HEK293 (cell line): ENCODE results near the gene PRDM10.

Experiments used
- AEBP2 ChIP-seq: fragments of 450-650 bp; formaldehyde crosslinking; IDR thresholded peaks from 2 replicates; pipeline ENCODE4 v1.5.1; 2016; ENCODE audit warnings: missing biosample characterization, missing genetic modification characterization, borderline replicate concordance
- CTCF ChIP-seq: fragments of 450-650 bp; formaldehyde crosslinking; IDR thresholded peaks from 2 replicates; pipeline ENCODE4 v1.5.1; 2016; ENCODE audit warnings: missing biosample characterization, missing genetic modification characterization
- ELK4 ChIP-seq: IDR thresholded peaks from 2 replicates; pipeline ENCODE4 v1.6.1; 2011; ENCODE audit warnings: mild to moderate bottlenecking, low read depth, low read length, borderline replicate concordance
- ZSCAN4 ChIP-seq: fragments of 450-650 bp; formaldehyde crosslinking; IDR thresholded peaks from 2 replicates; pipeline ENCODE4 v1.5.1; 2017; ENCODE audit warnings: missing biosample characterization, missing genetic modification characterization

- no peak for TF ChIP-seq CTCF (tag by site-specific recombination)
- TF ChIP-seq AEBP2, result no peak
- TF ChIP-seq ELK4, result no peak
- no peak for TF ChIP-seq ZSCAN4
Measured at GRCh38 chr11:129910360-129910759, 92.3 kb downstream of the PRDM10 start.
